Heart left ventricle (tissue), 13 donors: ENCODE data around the gene KPTN.

Source experiments
- CTCF ChIP-seq, 12 donors: fragments of 200-600 bp; sonication (generic) in 4 of 12; IDR thresholded peaks; one replicate each; pipeline versions ENCODE4 v1.5.0 to v1.8.0; 2018 to 2022; ENCODE audit warnings: antibody characterized with exemption in 12 of 12, mild to moderate bottlenecking in 5 of 12
- POLR2A ChIP-seq, 2 donors: fragments of 450-650 bp; IDR thresholded peaks; one replicate each; pipeline ENCODE4 v1.6.1; 2017; ENCODE audit warnings: antibody characterized with exemption in 2 of 2, mild to moderate bottlenecking in 2 of 2, moderate library complexity in 2 of 2
- donor health status: ischemic (EF 13 %, LVEDD 7.1; RV severe dilation, severe dysfunction).
- donor health status: DM: no; HTN: yes; CAD: no.
- donor health status: DM: no; HTN: no; CAD: no.
- donor health status: ischemic (EF 25% LVEDD 6.9; RV normal size, moderate dysfunction).
- donor health status: ischemic (EF 25% LVEDD 5.7; RV mildly dilated, moderate dysfunction).
- donor health status: ischemic (EF 35%, LVEDD 5.7; RV mildly dilated, moderate dysfunction).
- donor health status: nonischemic (EF 11% LVEDD 7.7; RV severe dilation, severe dysfunction).
- donor health status: DM: yes; HTN: yes; CAD: no.
- donor health status: PGD.
- donor health status: ischemic (EF 29% LVEDD 5.4; RV normal size, mild dysfunction).
- donor health status: nonischemic (EF 23%, LVEDD 6.1; RV moderate dilation, normal function).

GRCh38 chr19:47461876-47462275 lies 22.1 kb downstream of the KPTN start:
- TF ChIP-seq CTCF (IDR thresholded peaks at IDR 0.05) (no peak), POLR2A (IDR thresholded peaks at IDR 0.05) (no peak)
